Posterior cingulate gyrus (tissue), 11 donors: ENCODE measurements around the gene HIBADH.

Source experiments
- DNase-seq, 10 donors: peaks; one replicate each; pipeline versions ENCODE4 v3.0.0 to v3.0.0-alpha.2; 2020 to 2021; ENCODE audit warnings: mixed read lengths in 3 of 10
- intact Hi-C: fragments of 100-400 bp; cut with DNase I; formaldehyde crosslinking; loops from one replicate; pipeline ENCODE4 v1.15.1; 2023

The HIBADH gene

GRCh38 chr7:27662490-27663205 is at the start of gene HIBADH:
HIBADH (minus strand) TSS chr7:27662883; CDS start chr7:27662788, 95 bp downstream.
- intact Hi-C loops = loop anchor here (5.0 to 10.0 kb wide), 3 partner anchors 80 to 295 kb away; partner anchors contain the start of gene TAX1BP1
- DNase-seq = peak; percentile 94 to 100 (median 97)

GRCh38 chr7:27712217-27712616 is 49.5 kb upstream of the HIBADH start:
- intact Hi-C loops = no loop called here

DNA sequence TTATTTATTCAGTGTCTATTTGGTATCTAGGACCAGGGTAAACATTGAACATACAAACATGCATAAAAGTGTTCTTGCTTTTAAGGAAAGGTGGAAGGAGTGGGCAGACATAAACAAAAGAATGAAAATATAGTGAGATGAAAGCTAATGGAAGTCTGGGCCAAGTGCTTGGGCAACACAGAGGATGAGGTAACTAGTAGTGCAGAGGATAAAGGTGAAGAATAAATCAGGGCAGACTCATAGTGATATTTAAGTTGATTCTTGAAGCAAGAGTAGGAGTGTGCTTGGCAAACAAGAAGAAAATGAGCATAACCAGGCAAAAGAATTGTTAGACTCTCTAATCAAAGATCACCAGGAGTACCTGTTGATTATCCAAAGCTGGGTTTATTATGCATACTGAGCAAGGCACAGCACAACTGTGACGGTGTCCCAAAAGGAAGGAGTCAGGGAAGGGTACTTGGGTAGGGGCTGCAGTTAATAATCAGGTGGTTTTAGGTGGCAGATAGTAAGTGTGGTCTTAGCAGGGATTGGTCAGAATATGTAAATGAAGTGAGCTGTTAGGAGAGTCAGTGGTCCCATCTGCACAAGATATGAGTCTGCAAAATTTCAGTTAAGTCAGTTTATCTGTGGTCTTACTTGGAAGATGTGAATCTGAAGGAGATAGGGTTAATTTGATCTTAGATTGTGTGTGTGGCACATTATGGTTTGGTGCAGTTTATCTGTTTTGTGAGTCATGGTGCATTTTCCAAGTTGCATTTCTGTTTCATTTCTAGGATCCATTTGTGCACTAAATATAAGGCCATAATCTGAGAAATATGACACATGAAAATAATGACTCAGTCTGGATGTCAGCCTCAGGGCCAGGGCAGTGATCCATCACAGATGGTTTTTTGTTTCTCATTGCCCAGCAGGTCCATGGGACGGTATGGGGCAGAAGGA is 46.7 kb upstream of the HIBADH start:
- intact Hi-C loops = no loop called here
- DNase-seq = no peak

More at GRCh38 chr7:27712217-27712616, 49.5 kb upstream of the HIBADH start:
- DNase-seq = no peak

- no peak for DNase-seq
- intact Hi-C loops = no loop called here
Observed at GRCh38 chr7:27708485-27708884, 45.8 kb upstream of the HIBADH start.

- intact Hi-C loops = no loop called here
Observed at GRCh38 chr7:27705200-27705594, 42.5 kb upstream of the HIBADH start.

GRCh38 chr7:27704422-27705199 is 41.9 kb upstream of the HIBADH start:
- no peak for DNase-seq
- intact Hi-C loops = no loop called here

More at GRCh38 chr7:27705200-27705594, 42.5 kb upstream of the HIBADH start:
- DNase-seq = no peak

- DNase-seq = no peak
Observed at GRCh38 chr7:27703181-27703580, 40.5 kb upstream of the HIBADH start.

GRCh38 chr7:27700501-27700900 is 37.8 kb upstream of the HIBADH start:
- DNase-seq = no peak
- intact Hi-C loops = no loop called here

More at GRCh38 chr7:27703181-27703580, 40.5 kb upstream of the HIBADH start:
- intact Hi-C loops = no loop called here

- intact Hi-C loops = no loop called here
- DNase-seq = no peak
Observed at GRCh38 chr7:27699751-27700150, 37.1 kb upstream of the HIBADH start.

DNA sequence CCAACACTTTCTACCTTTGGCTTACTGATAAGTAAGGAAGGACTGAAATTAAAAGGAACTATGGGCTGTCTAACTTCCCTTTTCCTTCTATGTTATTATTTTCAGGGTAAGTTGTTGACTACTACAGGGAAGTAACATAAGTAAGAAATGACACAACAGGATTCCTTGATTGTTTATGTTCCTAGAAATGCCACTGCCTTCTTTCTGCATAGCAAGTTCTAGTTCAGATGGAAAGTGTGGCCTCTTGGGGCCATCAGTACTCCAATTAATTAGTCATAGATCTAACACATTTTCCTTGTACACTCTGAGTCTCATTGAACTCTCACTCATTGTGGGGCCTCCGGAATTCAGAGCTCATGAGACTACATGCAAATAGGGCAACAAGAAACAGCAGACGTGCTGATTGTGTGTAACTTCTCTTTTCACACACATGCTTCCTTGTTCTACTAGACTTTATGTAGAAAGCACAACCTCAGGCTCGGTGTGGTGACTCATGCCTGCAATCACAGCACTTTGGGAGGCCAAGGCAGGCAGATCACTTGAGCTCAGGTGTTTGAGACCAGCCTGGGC is 35.3 kb upstream of the HIBADH start:
- no peak for DNase-seq
- intact Hi-C loops = no loop called here

DNA sequence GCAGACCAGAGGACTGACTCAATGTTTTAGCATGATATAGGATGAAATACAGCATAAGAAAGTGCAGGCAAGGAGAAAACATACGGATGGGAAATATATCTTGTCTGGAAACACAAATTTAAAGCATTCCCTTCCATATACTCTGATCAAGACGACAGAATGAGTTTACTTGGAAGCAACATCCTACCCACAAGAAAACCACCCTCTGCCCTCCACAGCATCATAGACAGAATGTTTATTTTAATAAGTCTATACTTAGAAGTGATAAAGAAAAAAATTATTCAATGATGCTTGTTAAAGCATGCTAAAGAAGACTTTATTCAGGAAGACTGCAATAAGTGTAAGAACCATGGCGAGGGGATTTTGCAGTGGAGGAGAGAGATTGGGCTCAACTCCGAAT is 32.4 kb upstream of the HIBADH start:
- DNase-seq = no peak
- intact Hi-C loops = no loop called here

GRCh38 chr7:27693794-27694193 is 31.1 kb upstream of the HIBADH start:
- DNase-seq = no peak
- intact Hi-C loops = no loop called here

GRCh38 chr7:27690649-27691048 is 28.0 kb upstream of the HIBADH start:
- intact Hi-C loops = no loop called here
- no peak for DNase-seq

GRCh38 chr7:27689591-27690164 is 27.0 kb upstream of the HIBADH start:
- DNase-seq = peak in 1 of 10 donors; percentile 11
- intact Hi-C loops = loop anchor here (10.0 kb wide), 1 partner anchor 335 kb away; no protein-coding TSS in a partner anchor

DNA sequence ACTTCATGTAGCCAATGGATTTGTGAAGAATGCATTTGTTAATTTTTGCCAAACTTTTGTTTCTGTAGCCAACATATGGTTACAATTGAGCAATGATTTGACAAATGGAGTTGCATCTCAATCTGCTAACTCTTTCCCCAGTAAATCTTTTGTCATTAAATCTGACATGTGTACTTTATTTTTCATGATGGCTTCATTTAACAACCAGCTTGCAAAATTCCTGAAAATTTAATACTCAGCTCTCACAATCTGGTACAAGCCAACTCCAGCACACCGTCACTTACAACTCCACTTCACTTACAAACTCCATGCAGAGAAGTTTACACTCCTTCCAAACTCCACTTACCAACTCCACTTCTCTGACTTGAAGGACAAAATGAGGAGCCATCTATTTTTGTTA is 26.5 kb upstream of the HIBADH start:
- intact Hi-C loops = loop anchor here (10.0 kb wide), 1 partner anchor 336 kb away; no protein-coding TSS in a partner anchor
- DNase-seq = no peak

DNA sequence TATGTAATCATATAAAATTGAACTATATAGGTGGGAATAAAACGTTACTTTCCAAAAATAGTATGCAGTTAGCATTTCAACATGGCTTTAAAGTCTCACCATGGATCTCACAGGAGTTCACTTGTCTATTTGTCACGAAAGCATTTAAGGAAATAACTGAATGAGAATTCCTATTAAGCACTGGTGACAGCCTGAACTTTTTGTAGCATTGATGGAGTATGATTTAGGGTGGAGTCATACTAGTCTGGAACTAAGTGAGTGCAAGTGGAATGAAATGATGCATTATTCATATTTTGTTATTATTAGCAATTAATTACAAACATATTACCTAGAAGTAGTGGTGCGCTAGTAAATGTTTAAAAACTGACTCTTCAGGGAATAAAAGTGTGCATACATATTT is 26.0 kb upstream of the HIBADH start:
- intact Hi-C loops = loop anchor here (10.0 kb wide), 1 partner anchor 336 kb away; no protein-coding TSS in a partner anchor
- DNase-seq = no peak

DNA sequence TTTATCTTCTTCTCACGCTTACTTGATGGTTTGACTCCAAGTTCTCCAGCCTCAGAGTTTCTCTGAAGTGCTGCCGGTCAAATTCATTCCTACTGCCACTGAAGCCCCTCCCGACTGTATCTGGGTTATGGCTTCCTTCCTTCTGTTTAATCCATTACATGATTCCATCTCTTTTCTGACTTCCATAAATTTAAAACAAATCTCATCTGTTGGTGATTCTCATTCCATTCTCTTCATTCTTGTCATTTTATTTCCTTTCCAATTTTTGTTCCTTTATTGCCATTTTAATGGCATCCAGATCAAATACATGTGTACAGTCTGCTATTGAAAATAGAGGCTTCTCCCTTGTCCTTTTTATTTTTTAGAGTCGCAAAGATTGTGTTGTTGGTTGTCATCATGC is 25.4 kb upstream of the HIBADH start:
- intact Hi-C loops = loop anchor here (10.0 kb wide), 1 partner anchor 337 kb away; no protein-coding TSS in a partner anchor
- DNase-seq = no peak

DNA sequence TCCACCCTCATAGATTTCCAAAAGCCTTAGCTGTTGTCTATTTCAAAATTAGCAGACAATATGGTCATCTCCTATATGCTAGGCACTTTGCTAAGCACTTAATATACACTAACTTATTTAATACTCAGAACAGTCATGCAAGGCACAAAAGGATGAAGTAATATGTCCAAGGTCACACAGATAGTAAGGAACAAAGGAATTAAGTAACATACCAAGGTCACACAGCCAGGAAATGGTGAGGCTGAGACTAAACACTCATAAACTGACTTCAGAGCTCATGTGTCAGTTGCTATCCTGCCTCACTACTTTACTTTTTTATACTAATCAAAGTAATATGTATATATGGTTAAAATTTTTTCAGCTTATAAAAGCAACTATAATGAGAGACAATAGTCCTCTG is 23.6 kb upstream of the HIBADH start:
- DNase-seq = no peak
- intact Hi-C loops = loop anchor here (10.0 kb wide), 1 partner anchor 338 kb away; no protein-coding TSS in a partner anchor

DNA sequence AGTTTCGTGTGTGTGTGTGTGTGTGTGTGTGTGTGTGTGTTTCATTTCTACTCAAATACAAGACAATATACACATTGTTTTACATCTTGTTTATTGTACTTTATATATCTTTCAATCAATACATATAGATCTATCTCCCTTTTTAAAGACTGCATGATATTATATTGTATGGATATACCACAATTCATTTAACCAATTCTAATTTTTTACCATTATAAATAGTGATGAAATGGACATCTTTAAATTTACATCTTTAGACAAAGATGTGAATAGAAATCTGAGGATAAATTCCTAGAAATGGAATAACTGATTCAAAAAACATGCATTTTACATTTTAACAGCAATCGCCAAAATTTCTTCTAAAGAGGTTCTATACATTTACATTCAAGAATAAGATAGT is 23.2 kb upstream of the HIBADH start:
- intact Hi-C loops = loop anchor here (10.0 kb wide), 1 partner anchor 339 kb away; no protein-coding TSS in a partner anchor

More for the DNA sequence above, 23.2 kb upstream of the HIBADH start:
- DNase-seq = no peak
